Measurements from ENCODE around the gene ARHGEF38.
"Not testable (repeated sequence)": the region's sequence is repeated elsewhere in the genome, so short reads cannot be mapped to it uniquely, and the experiment has no call there.

ARHGEF38 gene

DNA sequence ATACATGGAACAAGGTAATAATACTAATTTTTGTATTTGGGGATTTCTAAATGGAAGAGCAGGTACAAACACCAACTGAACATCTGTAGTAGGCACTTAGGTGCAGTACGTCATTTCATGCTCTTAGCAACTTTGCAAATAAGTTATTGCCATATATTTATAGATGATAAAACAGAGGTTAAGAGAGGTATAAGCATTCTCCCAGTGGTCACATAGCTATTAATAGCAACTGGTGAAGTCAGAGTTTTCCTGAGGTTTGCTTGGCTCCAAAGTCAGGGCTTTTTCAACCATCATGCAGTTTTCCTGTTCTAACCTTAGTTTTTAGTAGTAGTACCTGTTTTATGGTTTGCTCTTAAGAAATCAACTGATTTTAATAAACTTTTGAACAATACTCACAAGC lies 10.9 kb downstream of the ARHGEF38 start:
- no peak for DNase-seq

DNA sequence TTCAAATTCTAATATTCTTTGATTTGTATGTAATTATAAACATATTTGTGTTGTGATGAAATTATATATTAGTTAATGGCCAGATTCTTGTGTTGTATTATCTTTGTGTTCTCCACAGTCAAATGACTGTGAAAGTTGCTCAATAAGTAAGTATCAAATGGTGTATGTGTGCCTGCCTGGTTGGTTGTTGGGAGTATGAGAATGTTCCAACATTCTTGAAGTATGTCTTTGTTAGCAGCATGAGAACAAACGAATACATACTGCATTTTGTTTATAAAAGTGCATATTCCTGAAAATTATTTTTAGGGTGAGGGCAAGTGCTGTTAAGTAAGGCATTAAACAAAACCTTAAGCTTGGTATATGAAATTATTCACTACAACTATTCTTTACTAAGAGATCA lies 16.2 kb downstream of the ARHGEF38 start:
- no peak for DNase-seq

DNA sequence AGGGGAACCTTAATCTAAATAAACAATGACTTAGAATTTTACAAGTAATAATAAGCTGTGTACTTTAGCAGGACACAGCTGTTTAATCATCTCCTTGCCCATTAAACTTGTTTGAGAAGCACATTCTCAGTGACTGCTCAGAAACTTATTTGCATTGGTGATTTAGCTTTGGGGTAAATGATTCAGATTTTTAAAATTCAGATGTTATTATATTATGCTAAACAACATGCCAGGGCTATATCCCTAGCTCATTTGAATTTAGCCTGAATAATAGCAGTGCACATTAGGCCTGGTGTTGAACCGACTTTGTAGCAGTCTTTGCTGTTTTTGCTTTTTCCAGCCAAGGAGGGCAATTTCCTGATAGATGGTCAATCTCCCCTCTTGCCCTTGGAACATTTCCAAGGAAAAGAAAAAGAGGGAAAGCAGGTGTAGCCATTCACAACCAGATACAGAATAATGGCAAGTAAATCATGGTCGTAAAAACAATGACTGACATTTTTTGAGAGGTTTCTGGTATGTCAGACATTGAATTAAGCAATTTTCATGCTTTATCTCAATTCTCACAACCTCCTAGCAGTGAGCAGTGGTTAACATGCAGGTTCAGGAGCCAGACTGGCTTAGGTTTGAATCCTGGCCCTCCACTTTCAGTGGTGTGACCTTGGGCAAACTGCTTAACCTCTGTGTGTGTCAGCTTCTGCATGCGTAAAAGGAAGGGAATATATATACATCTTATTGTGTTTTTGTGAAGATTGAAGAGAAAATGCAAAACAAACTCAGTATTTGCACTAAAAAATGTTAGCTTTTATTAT lies 16.8 kb downstream of the ARHGEF38 start:
- no peak for DNase-seq

GRCh38 chr4:105569866-105570236 lies 17.4 kb downstream of the ARHGEF38 start:
- no peak for DNase-seq

- no peak for DNase-seq
Observed at GRCh38 chr4:105572296-105572695, 19.9 kb downstream of the ARHGEF38 start.

- no peak for DNase-seq
Observed at GRCh38 chr4:105586638-105587328, 34.4 kb downstream of the ARHGEF38 start.

- DNase-seq: no peak
Observed at GRCh38 chr4:105587841-105588240, 35.4 kb downstream of the ARHGEF38 start.

- no peak for DNase-seq
Observed at GRCh38 chr4:105588252-105588651, 35.8 kb downstream of the ARHGEF38 start.

- no peak for DNase-seq
Observed at GRCh38 chr4:105591573-105591972, 39.2 kb downstream of the ARHGEF38 start.

DNA sequence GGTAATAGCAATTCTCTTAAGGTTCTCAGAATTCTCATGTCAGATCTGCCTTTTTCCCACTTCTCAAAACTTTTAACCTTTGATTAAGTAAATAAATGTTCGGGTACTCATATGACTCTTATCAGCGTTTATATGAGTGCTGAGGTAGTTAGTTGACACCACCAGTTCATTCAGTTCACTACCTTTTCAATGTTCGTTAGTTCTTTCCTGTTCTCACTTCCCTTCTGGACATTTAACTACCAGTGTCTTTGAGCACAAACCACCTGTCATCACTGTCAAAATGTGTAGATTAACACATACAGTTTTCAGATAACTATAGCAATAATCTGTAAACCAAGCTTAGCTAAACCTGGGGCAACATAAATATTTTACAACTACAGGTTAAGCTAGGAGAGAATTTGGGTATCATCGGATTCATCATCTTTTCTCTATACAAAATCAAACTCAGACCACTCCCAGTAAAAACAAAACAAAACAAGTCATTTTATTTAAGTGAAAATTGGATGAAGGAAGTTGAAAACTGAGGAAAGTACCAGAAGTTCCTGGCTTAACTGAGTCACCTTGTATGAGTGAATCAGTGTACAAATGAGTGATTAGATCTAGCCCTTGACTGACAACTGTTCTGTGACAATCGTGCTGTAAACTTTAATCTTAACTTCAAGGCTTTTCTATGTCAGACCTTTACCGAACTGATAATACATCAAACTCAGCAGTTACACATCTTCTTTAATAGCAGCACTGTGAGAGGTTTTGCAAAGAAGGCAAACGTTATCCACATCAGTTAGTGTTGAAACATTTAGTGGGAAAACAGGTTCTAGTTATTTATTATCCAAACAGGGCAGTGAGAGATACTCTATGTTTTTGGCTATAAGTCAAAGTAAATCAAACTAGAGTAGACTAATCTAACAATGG lies 41.9 kb downstream of the ARHGEF38 start:
- DNase-seq: no peak

GRCh38 chr4:105596684-105597083 lies 44.3 kb downstream of the ARHGEF38 start:
- no peak for DNase-seq

DNA sequence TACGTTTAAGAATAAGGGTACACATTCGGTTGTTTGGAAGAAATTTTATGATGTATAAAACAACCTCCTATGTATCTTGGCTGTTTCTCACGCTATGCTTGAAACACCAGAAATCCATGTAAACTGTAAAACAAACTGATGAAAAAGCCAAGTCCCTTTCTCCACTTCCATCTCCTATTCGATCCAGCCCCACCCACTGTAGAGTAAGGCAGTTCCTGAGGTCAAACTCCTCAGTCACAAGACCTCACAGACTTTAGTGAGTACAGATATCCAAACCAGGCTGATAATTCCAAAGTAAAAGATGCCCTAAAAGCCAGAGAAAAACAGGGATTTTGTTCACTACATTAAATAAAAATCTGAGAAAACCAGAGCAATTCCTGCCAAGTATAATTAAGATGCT lies 45.6 kb downstream of the ARHGEF38 start:
- DNase-seq: no peak

- DNase-seq: no peak
Observed at GRCh38 chr4:105598787-105599186, 46.4 kb downstream of the ARHGEF38 start.

DNA sequence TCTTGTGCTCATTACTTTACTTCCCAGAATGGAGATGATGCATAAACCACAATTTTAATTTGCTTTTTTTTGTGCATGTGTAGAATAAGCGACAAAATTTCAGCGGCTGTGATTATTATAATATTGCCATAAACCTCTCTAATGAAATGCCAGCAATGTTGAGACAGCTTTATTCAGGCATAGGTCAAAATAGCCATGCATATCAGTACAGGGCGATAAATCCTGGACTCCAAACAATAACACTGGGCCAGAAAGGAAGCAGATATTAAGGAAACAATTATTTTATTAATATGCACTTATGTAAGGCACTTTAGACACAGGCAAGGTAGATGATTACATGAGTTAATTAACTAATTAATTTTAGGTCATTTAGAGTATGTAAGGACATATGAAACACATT lies 47.1 kb downstream of the ARHGEF38 start:
- no peak for DNase-seq

DNA sequence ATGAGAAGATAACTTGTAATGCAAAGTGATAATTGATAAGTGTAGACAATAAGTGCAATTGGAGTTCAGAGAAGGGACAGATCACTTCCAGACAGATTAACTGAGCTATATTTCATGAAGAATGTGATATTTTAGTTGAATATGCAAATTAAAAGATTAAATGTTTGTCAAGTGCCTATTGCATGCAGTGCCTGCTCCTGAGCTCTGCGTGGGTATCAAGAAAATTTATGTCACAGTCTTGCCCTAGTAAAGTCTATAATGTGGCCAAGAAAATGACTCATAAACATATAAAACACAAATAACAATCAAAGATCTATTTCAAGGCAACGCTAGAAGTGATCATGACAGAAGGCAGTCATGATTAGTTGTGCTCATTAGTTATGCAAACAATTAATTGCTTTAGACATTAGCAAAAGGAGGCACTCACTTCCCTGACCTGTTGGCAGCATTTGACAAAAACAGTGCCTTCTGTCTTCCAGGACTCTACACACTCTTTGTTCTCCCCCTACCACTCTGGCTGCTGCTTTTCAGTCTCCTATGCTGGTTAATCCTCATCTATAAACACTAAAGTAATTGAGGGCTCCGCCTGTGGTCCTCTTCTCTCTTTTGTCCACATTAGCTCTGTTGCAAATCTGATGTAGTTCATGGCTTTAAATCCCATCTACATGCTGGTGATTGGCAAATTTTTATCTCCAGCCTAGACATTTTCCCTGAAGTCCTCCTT lies 47.7 kb downstream of the ARHGEF38 start:
- DNase-seq: no peak

GRCh38 chr4:105600951-105601350 lies 48.5 kb downstream of the ARHGEF38 start:
- no peak for DNase-seq

DNA sequence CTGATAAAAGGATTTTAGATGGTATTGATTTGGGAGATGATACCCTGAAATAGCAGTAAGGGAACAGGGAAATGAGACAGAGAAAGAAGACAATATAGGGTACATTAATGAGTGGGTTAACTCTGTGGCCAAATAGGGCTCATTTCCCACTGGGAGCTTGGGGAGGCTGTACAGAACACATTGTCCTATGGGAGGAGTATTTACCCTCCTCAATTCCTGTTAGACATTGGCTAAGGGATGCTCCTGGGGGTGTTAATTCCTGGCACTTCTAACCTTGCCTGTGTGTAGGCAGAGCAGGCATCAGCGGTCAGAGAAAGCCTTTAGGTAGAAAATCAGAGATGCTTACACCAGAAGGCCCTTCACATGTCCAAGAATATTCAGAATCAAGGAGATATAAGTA lies 49.0 kb downstream of the ARHGEF38 start:
- DNase-seq: no peak

DNA sequence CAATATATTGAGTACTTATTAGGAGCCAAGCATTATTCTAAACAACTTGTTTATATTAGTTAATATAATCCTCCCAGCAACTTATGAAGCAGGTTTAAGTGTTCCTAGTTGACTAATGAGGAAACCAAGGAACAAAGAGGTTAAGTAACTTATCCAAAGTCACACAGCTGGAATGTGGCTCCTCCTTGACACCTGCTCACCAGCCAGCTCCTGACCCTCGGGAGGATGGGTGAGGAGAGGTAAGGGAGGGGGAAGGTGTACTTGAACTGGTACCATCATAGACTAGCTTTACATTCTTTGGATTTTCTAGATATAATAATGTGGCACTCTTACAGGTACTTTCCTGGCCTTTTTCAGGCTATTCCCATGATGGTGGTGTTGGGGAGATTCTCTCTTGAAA lies 50.7 kb downstream of the ARHGEF38 start:
- DNase-seq: no peak

GRCh38 chr4:105605493-105605892 lies 53.1 kb downstream of the ARHGEF38 start:
- no peak for DNase-seq

- no peak for DNase-seq
Observed at GRCh38 chr4:105607876-105608275, 55.5 kb downstream of the ARHGEF38 start.

- not testable (repeated sequence) for DNase-seq
Observed at GRCh38 chr4:105609819-105610218, 57.4 kb downstream of the ARHGEF38 start.

- DNase-seq: no peak
Observed at GRCh38 chr4:105613306-105613705, 60.9 kb downstream of the ARHGEF38 start.

All from CD4-positive, alpha-beta T cell treated with Interleukin-17A for 1 hour (primary cell).